Suppressor macrophage treated with lipopolysaccharide for 4 hours (primary cell): ENCODE results near the gene THAP10.
A peak's percentile ranks its signal among the peaks of the same experiment; 100 is the strongest.
"Not testable (repeated sequence)": the region's sequence is repeated elsewhere in the genome, so short reads cannot be mapped to it uniquely, and the experiment has no call there.

Experiments used
- DNase-seq: peaks from one replicate; pipeline ENCODE4 v3.0.0-alpha.2; 2020

Gene THAP10

DNA sequence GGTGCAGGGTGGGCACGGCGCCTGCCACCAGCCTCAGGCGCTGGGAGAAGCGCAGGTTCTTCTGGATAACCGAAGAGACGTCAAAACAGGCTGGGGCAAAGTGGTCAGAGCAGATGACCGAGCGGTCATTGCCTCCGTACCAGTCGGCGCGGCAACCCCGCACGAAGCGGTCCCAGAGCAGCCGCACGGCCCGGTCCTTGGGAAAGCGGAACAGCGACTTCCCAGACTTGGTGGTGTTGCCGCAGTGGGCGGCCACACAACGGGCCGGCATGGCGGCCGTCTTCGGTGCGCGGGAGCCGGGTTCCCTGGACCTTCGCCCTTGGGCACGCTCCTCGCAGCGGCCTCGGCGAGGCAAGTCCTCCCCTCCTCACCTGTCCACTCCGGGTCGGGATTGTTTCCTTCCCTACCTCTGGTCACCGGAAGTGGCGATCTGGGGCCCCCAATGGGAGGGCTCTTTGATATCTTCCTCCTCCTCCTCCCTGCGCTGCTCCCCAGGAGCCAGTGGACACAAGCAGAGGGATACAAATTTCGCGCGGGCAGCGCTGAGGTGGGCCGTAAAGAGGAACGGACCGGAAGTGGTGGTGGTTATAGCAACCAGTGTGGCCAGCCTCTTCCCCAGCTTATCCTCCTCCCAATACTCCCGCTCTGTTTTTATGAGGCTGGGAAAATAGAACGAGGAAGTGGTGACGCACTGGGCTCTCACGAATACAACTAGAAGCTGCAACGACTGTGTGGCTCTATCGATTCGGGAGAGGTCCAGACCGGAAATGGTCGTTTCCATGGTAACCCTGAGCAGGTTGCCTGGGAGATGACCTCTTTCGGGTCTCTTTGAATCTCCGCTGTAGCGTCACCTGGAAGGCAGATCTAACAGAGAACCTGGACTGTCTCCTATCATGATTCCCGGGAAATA, at the start of gene THAP10, which contains the start of gene LRRC49:
Gene THAP10 (minus strand): TSS at position 432 of the 910 bp plus-strand sequence. CDS start 161 bp downstream, at position 271.
Gene LRRC49 (plus strand): TSS at position 825 of the 910 bp plus-strand sequence. CDS start 69 bp downstream, at position 894.
- peak; percentile 84 for DNase-seq

DNA sequence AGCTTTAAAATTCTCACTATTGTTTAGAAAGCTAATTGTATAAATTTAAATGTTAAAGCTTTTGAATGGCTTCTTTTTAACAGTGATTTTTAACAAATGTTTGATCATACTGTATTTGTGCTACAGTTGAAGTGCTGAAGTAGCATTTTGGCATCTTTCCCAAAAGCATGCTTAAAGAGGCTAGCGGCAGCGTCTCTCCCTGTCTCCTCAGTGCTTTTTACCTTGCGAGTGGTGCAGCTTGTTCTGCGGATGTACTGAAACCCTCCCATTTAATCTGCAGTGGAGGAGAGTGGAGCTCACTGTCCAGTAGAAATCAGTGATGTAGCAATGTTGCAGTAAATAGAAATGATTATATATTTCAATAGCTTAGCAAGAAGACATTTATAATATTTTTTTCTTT, 44.1 kb upstream of the THAP10 start:
- DNase-seq = no peak

DNA sequence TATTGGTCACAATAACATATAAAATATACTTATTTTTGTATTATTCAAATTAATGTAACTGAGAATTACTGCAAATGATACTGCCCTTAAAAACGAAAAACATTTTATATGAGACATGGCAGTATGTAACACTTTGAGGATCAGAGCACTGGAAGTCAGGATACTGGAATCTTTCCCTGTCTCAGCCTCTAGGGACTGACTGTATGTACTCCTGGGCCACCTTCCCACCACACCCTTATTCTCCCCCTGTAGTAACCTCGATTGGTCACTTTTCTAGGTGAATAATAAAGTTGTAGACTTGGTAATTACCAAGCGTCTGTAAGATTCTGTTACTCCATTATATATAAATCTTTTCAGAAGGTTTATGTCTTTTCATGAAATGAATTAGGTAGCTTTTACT, 43.4 kb upstream of the THAP10 start:
- DNase-seq = no peak

DNA sequence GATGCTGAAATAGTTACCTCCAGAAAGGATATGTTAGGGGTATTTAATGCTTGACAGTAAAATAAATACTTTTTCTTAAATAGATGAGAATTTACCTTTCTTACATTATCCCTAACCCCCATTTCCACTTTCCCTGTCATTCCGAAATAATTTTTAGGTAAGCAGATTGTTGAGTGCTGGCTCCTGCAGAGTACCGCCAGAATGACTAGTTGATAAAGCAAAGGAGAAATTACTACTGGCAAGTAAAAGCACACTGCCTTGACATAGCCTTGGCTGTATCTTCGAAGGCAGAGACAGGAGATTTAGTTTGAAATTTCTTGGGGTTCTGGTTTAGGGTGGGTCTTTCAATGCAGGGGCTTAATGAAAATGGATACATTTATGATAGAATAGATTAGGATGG, 41.2 kb upstream of the THAP10 start:
- DNase-seq = no peak

DNA sequence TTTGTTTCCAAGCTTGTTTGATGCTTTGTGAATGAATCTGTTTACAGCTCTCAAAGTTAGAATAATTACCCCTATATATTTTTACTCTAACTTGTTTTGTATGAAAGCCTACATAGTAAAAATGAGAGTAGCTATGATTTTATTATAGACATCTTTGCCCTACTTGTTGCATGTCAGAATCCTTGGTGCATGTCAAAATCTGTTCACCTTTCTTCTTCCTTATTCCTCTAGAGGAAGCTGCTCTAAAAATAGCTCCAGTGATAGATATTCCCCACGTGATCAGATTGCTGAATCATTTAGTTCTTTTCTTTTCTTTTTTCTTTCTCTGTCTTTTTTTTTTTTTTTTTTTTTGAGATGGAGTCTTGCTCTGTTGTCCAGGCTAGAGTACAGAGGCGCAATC, 40.2 kb upstream of the THAP10 start:
- DNase-seq = peak; percentile 8

DNA sequence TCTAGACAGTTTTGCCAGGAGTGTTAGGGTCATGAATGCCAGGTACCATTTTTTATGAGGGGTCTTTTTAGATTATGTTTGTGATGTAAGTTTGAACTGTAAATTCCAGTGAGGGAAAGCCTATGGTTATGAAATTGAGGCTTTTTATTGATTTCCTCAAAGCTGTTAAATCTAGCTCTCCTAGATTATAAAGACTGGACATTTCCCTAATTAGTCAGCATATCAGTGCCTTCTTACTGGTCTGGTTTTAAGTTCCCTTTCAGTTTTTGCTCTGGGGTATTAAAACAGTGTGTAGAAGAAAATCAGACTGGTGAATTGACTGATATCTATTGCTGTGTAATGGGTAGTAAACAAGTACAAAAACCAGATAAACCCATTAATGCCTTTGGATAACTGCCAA, 39.6 kb upstream of the THAP10 start:
- peak; percentile 29 for DNase-seq

DNA sequence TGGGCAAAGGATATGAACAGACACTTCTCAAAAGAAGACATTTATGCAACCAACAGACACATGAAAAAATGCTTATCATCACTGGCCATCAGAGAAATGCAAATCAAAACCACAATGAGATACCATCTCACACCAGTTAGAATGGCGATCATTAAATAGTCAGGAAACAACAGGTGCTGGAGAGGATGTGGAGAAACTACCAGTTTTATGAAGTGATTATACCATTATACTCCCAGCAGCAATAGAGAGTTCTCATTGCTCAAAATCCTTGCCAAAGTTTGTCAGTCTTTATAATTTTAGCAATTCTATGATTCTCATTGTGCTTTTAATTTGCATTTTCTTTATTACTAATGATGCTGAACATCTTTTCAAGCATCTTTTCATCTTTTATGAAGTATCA, 34.7 kb upstream of the THAP10 start:
- not testable (repeated sequence) for DNase-seq

DNA sequence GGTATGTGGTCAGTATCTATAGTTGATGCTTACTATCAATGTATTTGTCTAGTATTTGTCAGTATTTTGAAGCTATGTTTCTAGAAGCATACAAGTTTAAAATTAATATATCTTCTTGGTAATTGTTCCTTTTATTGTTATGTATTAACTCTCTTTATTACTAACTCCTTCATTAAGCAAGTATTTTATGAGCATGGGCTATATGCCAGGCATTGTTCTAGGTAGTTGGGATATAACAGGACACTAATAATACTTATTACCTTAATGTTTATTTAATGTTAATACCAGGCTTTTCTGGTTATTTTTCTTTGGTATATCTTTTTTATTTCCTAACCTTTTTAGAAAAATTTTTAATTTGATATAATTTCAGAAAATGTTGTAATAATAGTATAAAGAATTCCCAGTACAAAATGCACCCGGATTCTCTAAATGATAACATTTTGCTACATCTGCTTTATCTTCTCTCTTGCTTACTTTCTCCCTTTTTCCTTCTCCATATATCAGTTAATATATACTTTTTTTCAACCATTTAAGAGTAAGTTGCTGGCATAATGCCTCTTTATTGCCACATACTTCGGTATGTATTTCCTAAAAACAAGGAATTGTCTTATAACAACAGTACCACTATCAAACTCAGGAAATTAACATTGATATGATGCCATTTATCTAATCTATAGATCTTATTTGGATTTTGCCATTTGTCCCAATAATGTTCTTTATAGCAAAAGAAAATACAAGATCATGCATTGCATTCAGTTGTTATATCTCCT, 31.3 kb upstream of the THAP10 start:
- no peak for DNase-seq

DNA sequence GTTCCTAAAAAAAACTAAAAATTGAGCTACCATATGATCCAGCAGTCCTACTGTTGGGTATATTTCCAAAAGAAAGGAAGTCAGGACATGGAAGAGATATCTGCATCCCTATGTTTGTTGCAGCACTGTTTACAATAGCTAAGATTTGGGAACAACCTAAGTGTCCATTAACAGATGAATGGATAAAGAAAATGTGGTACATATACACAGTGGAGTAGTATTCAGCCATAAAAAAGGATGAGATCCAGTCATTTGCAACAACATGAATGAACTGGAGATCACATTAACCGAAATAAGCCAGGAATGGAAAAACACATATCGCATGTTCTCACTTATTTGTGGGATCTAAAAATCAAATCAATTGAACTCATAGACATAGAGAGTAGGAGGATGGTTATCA, 29.9 kb upstream of the THAP10 start:
- DNase-seq = no peak

DNA sequence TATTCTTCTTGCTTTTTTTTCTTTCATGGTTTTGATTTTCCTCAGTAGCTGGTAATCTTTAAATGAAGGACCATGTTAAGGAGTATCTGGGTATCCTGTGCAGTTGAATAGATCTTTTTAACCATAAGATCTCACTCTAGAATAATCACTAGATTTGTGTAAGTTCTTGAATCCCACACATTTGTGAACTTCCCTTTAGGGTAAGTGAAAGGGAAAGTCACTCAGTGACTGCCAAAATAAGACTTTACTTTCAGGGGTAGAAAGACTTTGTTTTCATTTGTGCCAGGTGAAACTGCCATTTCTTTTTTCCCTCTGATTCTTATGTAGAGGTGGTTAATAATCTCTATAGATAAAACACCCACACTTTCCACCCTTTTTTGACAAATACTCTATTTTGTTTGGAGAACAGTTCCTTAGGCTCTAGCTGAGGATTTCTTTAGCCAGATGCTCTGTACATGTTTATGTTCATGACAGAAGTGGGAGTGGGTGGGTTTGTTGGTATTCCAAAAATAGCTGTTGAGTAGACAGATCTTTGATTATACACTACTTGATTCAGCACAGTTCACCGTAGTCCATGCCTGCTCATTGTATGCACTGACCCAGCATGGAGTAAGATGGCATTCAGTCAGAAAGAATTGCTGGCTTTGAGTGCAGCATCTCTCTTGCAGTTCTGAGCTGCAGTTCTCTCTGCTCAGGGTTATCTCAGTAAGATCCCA, 28.9 kb upstream of the THAP10 start:
- DNase-seq = peak; percentile 45

DNA sequence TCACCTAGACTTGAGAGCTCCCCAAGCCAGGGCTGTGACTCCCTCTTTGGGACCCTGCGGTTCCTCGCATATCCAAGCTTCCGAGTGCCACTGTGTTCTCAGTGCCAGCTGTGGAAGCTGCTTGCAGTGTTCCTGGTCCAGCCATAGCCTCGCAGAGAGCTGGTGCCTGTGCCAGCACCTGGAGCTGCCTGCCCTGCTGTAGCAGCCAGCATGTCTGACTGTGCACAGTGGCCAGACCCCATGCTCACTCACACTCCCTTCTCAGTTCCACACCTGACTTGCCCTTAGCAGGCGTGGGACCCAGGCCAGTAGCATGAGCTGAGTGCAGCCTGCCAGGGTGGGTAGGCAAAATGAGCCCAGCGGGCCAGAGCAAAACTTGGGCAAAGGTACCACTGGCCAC, 25.7 kb upstream of the THAP10 start:
- DNase-seq = no peak

DNA sequence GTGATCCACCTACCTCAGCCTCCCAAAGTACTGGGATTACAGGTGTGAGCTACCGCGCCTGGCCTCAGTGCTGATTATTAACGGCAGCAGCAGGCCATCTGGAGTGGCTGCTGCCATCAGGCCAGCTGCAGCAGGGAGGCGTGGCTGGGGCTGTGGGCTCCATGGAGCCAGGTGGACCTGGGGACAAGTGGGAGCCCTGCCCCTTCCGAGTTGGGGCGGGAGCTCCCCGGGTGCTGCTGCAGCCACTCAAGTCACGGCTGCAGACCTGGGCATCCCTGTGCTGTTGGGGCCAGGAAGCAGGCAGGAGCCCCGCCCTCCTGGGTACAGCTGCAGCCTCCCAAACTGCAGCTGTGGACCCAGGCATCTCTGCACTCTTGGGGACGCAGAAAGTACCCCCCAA, 24.3 kb upstream of the THAP10 start:
- no peak for DNase-seq

DNA sequence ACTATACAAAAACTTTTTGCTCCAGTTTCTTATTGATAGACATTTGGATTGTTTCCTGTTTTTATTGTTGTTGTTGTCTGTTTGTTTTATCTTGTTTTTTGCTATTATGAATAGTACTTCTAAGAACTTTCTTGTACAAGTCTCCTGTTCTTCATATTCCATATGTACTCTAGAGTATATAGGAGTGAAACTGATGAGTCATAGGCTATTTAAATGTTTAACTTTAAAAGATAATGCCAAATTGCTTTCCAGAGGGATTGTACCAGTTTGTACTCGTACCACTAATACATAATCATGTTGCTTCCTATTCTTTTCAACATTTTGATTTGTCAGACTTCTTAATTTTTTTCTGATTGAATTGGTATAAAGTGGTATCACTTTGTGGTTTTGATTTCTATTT, 20.0 kb upstream of the THAP10 start:
- DNase-seq = no peak

DNA sequence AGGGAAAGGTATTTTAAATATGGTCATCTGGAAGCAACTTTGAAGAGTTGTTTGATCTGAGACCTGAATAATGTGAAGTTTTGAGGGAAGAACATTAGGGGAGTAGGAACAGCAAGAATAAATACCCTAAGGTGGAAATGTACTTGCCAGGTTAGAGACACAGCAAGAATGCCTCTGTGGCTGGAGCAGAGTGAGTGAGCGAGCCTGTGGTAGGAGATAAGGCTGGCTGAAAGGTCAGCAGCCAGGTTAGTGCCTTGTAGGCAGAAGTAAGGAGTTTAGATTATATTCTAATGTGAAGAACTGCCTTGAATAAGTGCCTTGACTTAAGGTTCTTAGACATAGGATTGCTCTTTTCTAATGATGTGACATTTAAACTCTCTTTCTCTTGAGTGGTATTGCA, 18.7 kb upstream of the THAP10 start:
- no peak for DNase-seq

DNA sequence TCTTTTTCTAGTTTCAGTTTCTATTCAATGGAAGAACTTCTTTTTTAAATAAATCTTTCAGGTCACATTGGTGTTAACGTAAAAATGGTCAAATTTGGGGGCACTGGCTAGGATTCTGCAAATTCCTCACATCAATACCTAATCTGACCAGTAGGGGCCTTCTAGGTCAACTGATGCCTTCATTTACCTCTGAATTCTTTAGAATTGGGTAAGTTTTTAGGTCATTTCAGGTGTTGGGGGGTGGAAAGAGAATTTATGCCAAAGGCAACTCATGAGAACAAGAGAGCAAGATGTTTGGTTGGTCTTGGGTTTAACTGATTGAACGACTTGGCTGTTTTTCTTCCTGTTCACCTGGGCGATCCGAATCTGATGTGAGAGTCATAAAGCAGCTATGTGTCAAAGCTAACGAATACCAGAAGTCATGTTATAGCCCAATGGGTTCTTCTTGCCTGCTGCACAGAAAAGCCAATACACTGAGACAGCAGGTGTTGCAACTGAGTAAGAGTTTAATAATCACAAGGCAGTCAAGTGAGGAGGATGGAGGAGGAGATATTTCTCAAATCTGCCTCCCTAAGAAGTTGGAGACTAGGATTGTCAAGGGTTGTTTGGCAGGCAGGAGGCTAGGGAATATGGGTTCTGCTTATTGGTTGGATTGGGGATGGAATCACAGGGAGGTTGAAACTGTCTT, 15.7 kb upstream of the THAP10 start:
- no peak for DNase-seq

DNA sequence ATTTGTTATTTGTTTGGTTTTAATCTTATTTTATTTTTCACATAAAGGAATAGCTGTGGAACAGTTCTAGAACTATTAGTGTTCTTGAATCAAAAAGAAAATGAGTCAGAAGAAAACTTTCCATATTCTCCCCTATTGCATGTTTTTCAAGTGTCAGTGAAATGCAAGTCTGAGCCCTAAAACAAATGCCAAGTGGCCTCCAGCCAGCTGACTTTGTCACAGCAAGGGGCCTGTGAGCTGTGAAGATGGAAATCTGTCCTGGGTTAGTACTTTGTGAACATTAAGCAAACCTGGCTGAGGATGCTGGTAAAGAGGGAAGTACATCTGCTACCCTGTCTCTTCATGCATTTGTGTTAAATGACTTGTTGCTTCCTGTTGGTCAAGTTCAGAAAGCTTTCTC, 14.6 kb upstream of the THAP10 start:
- DNase-seq = no peak

DNA sequence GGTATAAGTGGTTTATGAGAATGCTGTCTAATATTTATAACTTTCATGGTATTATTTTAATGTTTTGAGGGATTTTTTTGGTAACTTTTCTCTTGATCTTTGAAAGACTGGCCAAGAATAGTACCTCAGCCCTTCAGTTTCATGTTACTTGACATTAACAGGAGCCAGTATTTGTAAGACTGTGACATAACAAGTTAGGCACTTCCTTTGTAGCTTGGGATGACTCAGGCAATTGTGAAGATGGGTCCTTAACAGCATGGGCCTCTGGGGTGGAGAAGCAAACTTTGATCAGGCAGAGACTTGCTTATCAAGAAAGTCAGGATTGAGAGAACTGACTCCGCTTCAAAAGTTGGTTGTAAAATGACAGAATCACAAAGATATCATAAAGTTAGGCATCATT, 9.9 kb upstream of the THAP10 start:
- DNase-seq = no peak

DNA sequence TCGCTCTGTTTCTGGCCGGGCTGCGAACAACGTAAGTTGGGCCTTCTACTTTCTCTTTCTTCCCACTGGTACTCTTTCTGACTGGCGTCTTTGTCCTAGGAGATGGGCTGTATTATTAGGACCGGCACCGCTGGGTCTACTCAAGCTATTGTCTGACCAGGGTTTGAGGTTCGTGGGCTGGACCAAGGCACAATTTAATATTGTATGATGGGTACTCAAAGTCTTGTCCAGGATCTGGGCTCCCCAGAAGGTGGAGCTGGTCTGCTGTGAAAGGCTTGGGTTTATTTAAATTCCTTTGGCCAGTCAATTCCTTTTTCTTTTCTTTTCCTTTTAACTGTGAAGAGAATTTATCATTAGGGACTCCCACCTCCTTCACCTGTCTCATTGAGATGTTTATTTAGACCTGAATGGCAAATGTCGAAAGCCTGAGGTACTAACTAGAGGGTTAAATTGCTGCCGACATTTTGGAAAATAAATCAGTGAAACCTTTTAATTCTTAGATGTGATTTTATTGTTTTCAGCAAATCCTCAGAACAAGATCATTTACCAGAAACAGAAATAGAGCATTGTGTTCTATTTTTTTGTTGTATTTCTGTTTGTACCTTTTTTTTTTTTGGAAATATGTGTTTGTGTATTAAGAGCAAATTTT, 803 bp upstream of the THAP10 start:
- DNase-seq = peak; percentile 34

DNA sequence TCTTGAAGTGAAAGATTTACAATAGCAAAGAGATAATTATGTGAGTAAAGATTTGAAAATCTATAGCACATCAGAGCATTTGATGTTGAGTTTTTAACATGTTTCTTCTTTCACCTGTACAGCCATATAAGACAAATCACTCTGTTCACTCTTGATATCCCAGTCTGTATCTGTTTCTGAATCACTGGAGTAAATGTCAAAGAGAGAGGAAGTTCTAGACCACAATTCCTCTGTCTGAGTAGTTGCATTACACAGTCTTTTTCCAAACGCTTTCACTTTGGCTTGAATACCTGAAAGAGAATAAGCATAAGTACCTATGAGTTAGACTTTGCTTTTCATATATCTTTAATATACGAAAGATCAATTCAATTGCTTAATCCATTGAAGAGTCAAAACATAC, 9.9 kb downstream of the THAP10 start:
- DNase-seq = peak; percentile 38

DNA sequence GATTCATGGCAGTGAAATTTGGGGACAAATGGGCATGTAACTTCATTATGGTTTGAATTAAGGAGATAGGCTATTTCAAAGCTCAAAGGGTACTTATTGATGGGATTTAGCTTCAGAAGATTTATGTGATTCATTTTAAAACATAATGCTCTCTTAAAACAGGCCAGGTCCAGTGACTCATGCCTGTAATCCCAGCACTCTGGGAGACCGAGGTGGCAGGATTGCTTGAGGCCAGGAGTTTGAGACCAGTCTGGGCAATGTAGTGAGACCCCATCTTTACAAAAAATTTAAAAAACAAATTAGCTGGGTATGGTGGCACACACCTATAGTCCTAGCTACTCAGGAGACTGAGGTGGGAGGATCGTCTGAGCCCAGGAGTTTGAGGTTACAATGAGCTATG, 11.5 kb downstream of the THAP10 start:
- no peak for DNase-seq

DNA sequence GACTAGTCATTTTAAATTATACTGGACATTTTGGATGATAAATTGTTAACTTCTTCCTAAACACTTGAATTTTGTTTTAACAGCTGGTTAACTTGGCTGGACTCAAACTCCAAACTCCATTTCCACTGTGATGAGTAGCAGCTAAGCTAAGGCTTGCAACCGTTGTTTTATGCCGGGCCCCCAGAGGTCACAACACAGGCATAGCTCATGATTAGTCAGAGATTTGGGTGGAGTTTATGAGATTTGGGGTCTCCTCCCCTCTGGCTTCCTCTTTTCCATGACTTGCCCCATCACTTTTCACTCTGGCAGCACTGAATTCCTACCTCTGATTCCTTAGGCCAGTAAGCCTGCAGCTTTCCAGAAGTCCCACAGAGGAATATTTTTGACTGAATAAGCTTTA, 12.8 kb downstream of the THAP10 start:
- no peak for DNase-seq

DNA sequence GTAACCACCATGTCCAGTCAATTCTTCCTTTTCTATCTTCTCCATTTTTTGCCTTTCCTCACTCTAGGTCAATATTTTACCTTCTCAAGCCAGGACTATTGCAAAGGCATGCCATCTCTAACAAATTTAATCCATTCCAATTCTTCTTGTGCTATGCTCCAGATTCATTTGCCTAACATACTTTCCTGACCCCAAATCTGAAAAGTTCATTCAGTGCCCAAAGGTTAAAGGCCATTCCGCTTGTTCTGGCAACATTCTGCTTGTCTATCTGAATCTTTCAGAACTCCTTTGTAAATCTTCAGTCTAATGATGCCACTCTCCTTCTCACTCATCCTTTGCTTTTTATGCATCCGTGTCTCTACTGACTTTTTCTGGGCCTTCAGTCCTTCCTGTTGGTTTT, 15.6 kb downstream of the THAP10 start:
- no peak for DNase-seq
